Prostate gland (tissue), 2 donors: ENCODE measurements around the gene ABTB2. TPM values are rescaled to one million over a fixed set of nuclear protein-coding genes. Genes with fewer than 3 reads are reported as not detected.
A peak's percentile ranks its signal among the peaks of the same experiment; 100 is the strongest.

Source experiments
- DNase-seq: peaks from one replicate; pipeline ENCODE4 v3.0.0-alpha.2; 2019; ENCODE audit warnings: low spot score
- H3K27ac ChIP-seq, 2 donors: fragments of 200-600 bp; sonication (generic); 2 replicates each; pipeline ENCODE4 v1.5.1; 2017 to 2019
- H3K27me3 ChIP-seq: fragments of 200-600 bp; sonication (generic); replicated peaks from 2 replicates; pipeline ENCODE4 v1.5.1; 2019; ENCODE audit not compliant: insufficient read depth
- H3K36me3 ChIP-seq, 2 donors: fragments of 200-600 bp; sonication (generic); 1 replicate in 1 of 2; 2 replicates in 1 of 2; pipeline versions ENCODE4 v1.5.1 to v1.8.1; 2017 to 2019
- H3K4me1 ChIP-seq: fragments of 200-600 bp; sonication (generic); replicated peaks from 2 replicates; pipeline ENCODE4 v1.5.1; 2019
- H3K4me3 ChIP-seq, 2 donors: fragments of 200-600 bp; sonication (generic); 2 replicates each; pipeline ENCODE4 v1.5.1; 2017 to 2019
- H3K9me3 ChIP-seq: fragments of 200-600 bp; sonication (generic); 2 replicates; pipeline ENCODE4 v1.5.1; 2017
- CTCF ChIP-seq, 4 experiments: fragments of 200-600 bp in 2 of 4; fragments of 450-650 bp in 2 of 4; sonication (generic) in 2 of 4; IDR thresholded peaks; 1 replicate in 3 of 4; 2 replicates in 1 of 4; pipeline ENCODE4 v1.5.1; 2016 to 2019; ENCODE audit warnings: antibody characterized with exemption in 4 of 4, mild to moderate bottlenecking in 2 of 4, moderate library complexity in 2 of 4
- POLR2A ChIP-seq: fragments of 450-650 bp; IDR thresholded peaks from one replicate; pipeline ENCODE4 v1.6.1; 2016; ENCODE audit warnings: antibody characterized with exemption, mild to moderate bottlenecking
- POLR2AphosphoS5 ChIP-seq: sonication (generic); formaldehyde crosslinking; IDR thresholded peaks from one replicate; pipeline ENCODE4 v1.6.1; 2017; ENCODE audit warnings: antibody characterized with exemption
- WGBS: methylation state at CpG from one replicate; pipeline ENCODE4 v1.1.5; 2018; 5-methylcytosine and 5-hydroxymethylcytosine counted together
- intact Hi-C: fragments of 100-400 bp; cut with DNase I; formaldehyde crosslinking; loops from one replicate; pipeline ENCODE4 v1.14.2; 2022
- total RNA-seq, 2 donors: library from RNA; depleted of rRNA; stranded (reverse); fragments of >200 nt; gene quantifications; one replicate each; pipeline ENCODE4 v1.1.0, GENCODE V29; 2016

The ABTB2 gene
- total RNA-seq, 2 donors from 2014 or later, result 3.0 to 13.7 TPM

GRCh38 chr11:34114014-34114413 is 243.8 kb downstream of the ABTB2 start:
- TF ChIP-seq POLR2AphosphoS5 (no peak), CTCF (IDR thresholded peaks at IDR 0.05) (no peak), POLR2A (no peak)
- Histone ChIP-seq H3K27ac (no peak overlapping the region), H3K36me3 (peaks cover 6 to 11% of the 10 kb centered on the region in 2 donors), H3K4me3 (no peak overlapping the region), H3K4me1 (no peaks in the 10 kb centered on the region), H3K27me3 (no peaks in the 10 kb centered on the region), H3K9me3 (no peaks in the 10 kb centered on the region)
- WGBS, result 62% methylated on average over 2 of the region's 2 CpGs
- no peak for DNase-seq
- intact Hi-C loops, result no loop called here

GRCh38 chr11:34111722-34112270 is 246.0 kb downstream of the ABTB2 start:
- Histone ChIP-seq H3K27ac (no peak overlapping the region), H3K36me3 (no peaks in the 10 kb centered on the region), H3K4me3 (no peak overlapping the region), H3K9me3 (no peaks in the 10 kb centered on the region), H3K27me3 (no peaks in the 10 kb centered on the region), H3K4me1 (no peaks in the 10 kb centered on the region)
- TF ChIP-seq CTCF (IDR thresholded peaks at IDR 0.05), result no peak
- TF ChIP-seq POLR2AphosphoS5, result no peak
- no peak for TF ChIP-seq POLR2A
- no peak for DNase-seq
- intact Hi-C loops, result no loop called here
- 88% methylated on average over 6 of the region's 6 CpGs for WGBS

- intact Hi-C loops, result loop anchor here (1.0 kb wide), 1 partner anchor 54 kb away; no protein-coding TSS in a partner anchor
- no peaks in the 10 kb centered on the region for H3K27me3 ChIP-seq
- 1% methylated on average over 17 of the region's 17 CpGs for WGBS
- peak overlapping the region; percentile 91 to 94 for H3K27ac ChIP-seq
- no peaks in the 10 kb centered on the region for H3K9me3 ChIP-seq
- H3K4me1 ChIP-seq, result peaks cover 4% of the 10 kb centered on the region
- H3K36me3 ChIP-seq, result no peaks in the 10 kb centered on the region
- TF ChIP-seq POLR2A, result no peak
- no peak for TF ChIP-seq CTCF (IDR thresholded peaks at IDR 0.05)
- H3K4me3 ChIP-seq, result peak overlapping the region; percentile 54 to 66
- no peak for DNase-seq
Observed at GRCh38 chr11:34105957-34106504, 251.8 kb downstream of the ABTB2 start.

- peaks cover 4% of the 10 kb centered on the region for H3K4me1 ChIP-seq
- DNase-seq, result peak; percentile 95
- intact Hi-C loops, result loop anchor here (1.0 kb wide), 1 partner anchor 53 kb away; no protein-coding TSS in a partner anchor
- H3K4me3 ChIP-seq, result peak within 1 kb of the TSS; percentile 54 to 66
- no peaks in the 10 kb centered on the region for H3K9me3 ChIP-seq
- H3K36me3 ChIP-seq, result no peaks in the 10 kb centered on the region
- TF ChIP-seq POLR2AphosphoS5 (peak; percentile 99), CTCF (IDR thresholded peaks at IDR 0.05) (peak in 1 of 4 experiments; percentile 19), POLR2A (peak; percentile 72)
- H3K27ac ChIP-seq, result peak within 1 kb of the TSS; percentile 91 to 94
- no peaks in the 10 kb centered on the region for H3K27me3 ChIP-seq
- WGBS, result under 1% methylated on average over 55 of the region's 55 CpGs
Observed at GRCh38 chr11:34105079-34105956, 252.5 kb downstream of the ABTB2 start, which contains the start of gene NAT10. TSS of gene NAT10 (plus strand) at chr11:34105629. CDS start at chr11:34108226, 2,597 bp downstream.
